IMR-90 (cell line): ENCODE measurements around the gene ZNF677. TPM values are rescaled to one million over a fixed set of nuclear protein-coding genes. Genes with fewer than 3 reads are reported as not detected.
A peak's percentile ranks its signal among the peaks of the same experiment; 100 is the strongest.

ENCODE experiments used
- ATAC-seq: fragments of 200-7000 bp; cut with Tn5 transposase; 2 replicates; pipeline ENCODE4 v1.9.1; 2020; ENCODE audit warnings: low read depth, mild to moderate bottlenecking, moderate library complexity
- Bru-seq: library from RNA; stranded (reverse); fragments of 400-500 nt; gene quantifications from one replicate; lab custom pipeline; 2021; lab: Mats Ljungman, UMichigan
- BruChase-seq, 2 experiments: library from RNA; stranded (reverse); fragments of 400-500 nt; gene quantifications; one replicate each; lab custom pipeline; 2021; lab: Mats Ljungman, UMichigan
- BruUV-seq: library from RNA; stranded (reverse); fragments of 400-500 nt; replicated peaks from 2 replicates; lab custom pipeline; 2021; lab: Mats Ljungman, UMichigan
- CTCF ChIA-PET: fragments of 300-600 bp; formaldehyde crosslinking; extraction: SDS; loops from one replicate; lab custom pipeline; 2021; ENCODE audit warnings: antibody characterized with exemption; lab: Yijun Ruan, JAX
- POLR2A ChIA-PET: fragments of 300-600 bp; sonication (Branson Sonifier 250); formaldehyde crosslinking; loops from one replicate; lab custom pipeline; 2022; ENCODE audit warnings: antibody characterized with exemption; ENCODE audit not compliant: unreplicated experiment; lab: Charles Lee
- DNase-seq: peaks from one replicate; pipeline ENCODE4 v3.0.0; 2013
- H2AFZ ChIP-seq: replicated peaks from 2 replicates; pipeline ENCODE3; 2013; ENCODE audit warnings: low read length, mild to moderate bottlenecking; ENCODE audit not compliant: poor library complexity
- H2AK5ac ChIP-seq: 2 replicates; pipeline ENCODE4 v1.6.1; 2013; ENCODE audit warnings: low read depth, low read length, inconsistent platforms
- H2AK9ac ChIP-seq: replicated peaks from 2 replicates; pipeline ENCODE3; 2013; ENCODE audit warnings: mild to moderate bottlenecking, low read depth, low read length, moderate library complexity; ENCODE audit not compliant: poor library complexity
- H2BK120ac ChIP-seq: 2 replicates; pipeline ENCODE4 v1.6.1; 2013; ENCODE audit warnings: low read depth, low read length, inconsistent platforms
- H2BK15ac ChIP-seq: 3 replicates; pipeline ENCODE4 v1.6.1; 2013; ENCODE audit warnings: low read depth, low read length, inconsistent platforms
- H2BK20ac ChIP-seq: 2 replicates; pipeline ENCODE4 v1.6.1; 2013; ENCODE audit warnings: low read depth, mild to moderate bottlenecking, inconsistent platforms, low read length, moderate library complexity
- H2BK5ac ChIP-seq: 2 replicates; pipeline ENCODE4 v1.6.1; 2013; ENCODE audit warnings: mild to moderate bottlenecking, low read depth, low read length, inconsistent platforms; ENCODE audit not compliant: poor library complexity, severe bottlenecking
- H3K14ac ChIP-seq: replicated peaks from 2 replicates; pipeline ENCODE4 v1.6.1; 2013; ENCODE audit warnings: low read depth, low read length, inconsistent platforms
- H3K18ac ChIP-seq: 2 replicates; pipeline ENCODE4 v1.6.1; 2013; ENCODE audit warnings: low read depth, low read length, control low read depth
- H3K23ac ChIP-seq: 2 replicates; pipeline ENCODE4 v1.6.1; 2013; ENCODE audit warnings: low read depth, low read length, inconsistent platforms
- H3K27ac ChIP-seq: 2 replicates; pipeline ENCODE4 v1.5.1; 2013; ENCODE audit warnings: mild to moderate bottlenecking, control low read depth, low read length; ENCODE audit not compliant: insufficient read depth
- H3K27me3 ChIP-seq: 2 replicates; pipeline ENCODE4 v1.6.1; 2013; ENCODE audit warnings: low read length; ENCODE audit not compliant: control insufficient read depth, insufficient read depth
- H3K36me3 ChIP-seq: 2 replicates; pipeline ENCODE4 v1.6.1; 2013; ENCODE audit warnings: low read length, mixed read lengths; ENCODE audit not compliant: control insufficient read depth, insufficient read depth
- H3K4ac ChIP-seq: 2 replicates; pipeline ENCODE4 v1.6.1; 2013; ENCODE audit warnings: low read depth, low read length, inconsistent platforms
- H3K4me1 ChIP-seq: 2 replicates; pipeline ENCODE4 v1.6.1; 2013; ENCODE audit warnings: low read length, mixed read lengths; ENCODE audit not compliant: control insufficient read depth, insufficient read depth
- H3K4me2 ChIP-seq: 2 replicates; pipeline ENCODE4 v1.6.1; 2013; ENCODE audit warnings: low read depth, mild to moderate bottlenecking, control low read depth, low read length, moderate library complexity
- H3K4me3 ChIP-seq: 2 replicates; pipeline ENCODE4 v1.5.1; 2013; ENCODE audit warnings: low read depth, mild to moderate bottlenecking, control low read depth, low read length, moderate library complexity; ENCODE audit not compliant: insufficient read depth
- H3K56ac ChIP-seq: 2 replicates; pipeline ENCODE4 v1.6.1; 2013; ENCODE audit warnings: low read length, inconsistent platforms; ENCODE audit not compliant: insufficient read depth; ENCODE audit errors: extremely low read depth
- H3K79me1 ChIP-seq, 2 experiments: 2 replicates each; pipeline ENCODE4 v1.6.1; 2013; ENCODE audit warnings: low read length in 2 of 2, inconsistent platforms in 1 of 2, low read depth in 1 of 2
- H3K9ac ChIP-seq: 2 replicates; pipeline ENCODE4 v1.6.1; 2013; ENCODE audit warnings: low read depth, low read length, control low read depth
- H3K9me1 ChIP-seq: 2 replicates; pipeline ENCODE4 v1.6.1; 2013; ENCODE audit warnings: low read length, inconsistent platforms; ENCODE audit not compliant: insufficient read depth
- H3K9me3 ChIP-seq: 2 replicates; pipeline ENCODE4 v1.6.1; 2013; ENCODE audit warnings: low read length; ENCODE audit not compliant: control insufficient read depth, insufficient read depth
- H4K20me1 ChIP-seq: 2 replicates; pipeline ENCODE4 v1.6.1; 2013; ENCODE audit warnings: low read length, inconsistent platforms; ENCODE audit not compliant: insufficient read depth
- H4K5ac ChIP-seq: 2 replicates; pipeline ENCODE4 v1.6.1; 2013; ENCODE audit warnings: mild to moderate bottlenecking, low read depth, low read length, control low read depth
- H4K8ac ChIP-seq, 2 experiments: 2 replicates each; pipeline ENCODE4 v1.6.1; 2013; ENCODE audit warnings: low read depth in 2 of 2, low read length in 2 of 2, control low read depth in 1 of 2, inconsistent platforms in 1 of 2
- H4K91ac ChIP-seq: 2 replicates; pipeline ENCODE4 v1.6.1; 2013; ENCODE audit warnings: low read depth, low read length, inconsistent platforms; ENCODE audit not compliant: insufficient read depth
- BHLHE40 ChIP-seq: fragments of 150-350 bp; IDR thresholded peaks from 2 replicates; pipeline ENCODE4 v1.6.1; 2016; ENCODE audit warnings: mild to moderate bottlenecking, low read depth, low read length
- ELK1 ChIP-seq: fragments of 150-350 bp; IDR thresholded peaks from 2 replicates; pipeline ENCODE4 v1.6.1; 2016; ENCODE audit warnings: low read depth, mild to moderate bottlenecking, low read length, moderate library complexity, borderline replicate concordance
- MAZ ChIP-seq: IDR thresholded peaks from 2 replicates; pipeline ENCODE4 v1.6.1; 2012; ENCODE audit warnings: low read depth, mild to moderate bottlenecking, low read length, improper control_type of control experiment, moderate library complexity, borderline replicate concordance
- MXI1 ChIP-seq: IDR thresholded peaks from 2 replicates; pipeline ENCODE4 v1.6.1; 2012; ENCODE audit warnings: low read depth, mild to moderate bottlenecking, low read length, moderate library complexity, borderline replicate concordance
- POLR2A ChIP-seq: IDR thresholded peaks from 2 replicates; pipeline ENCODE4 v1.6.1; 2012; ENCODE audit warnings: mild to moderate bottlenecking, low read depth, low read length
- RCOR1 ChIP-seq: IDR thresholded peaks from 2 replicates; pipeline ENCODE4 v1.6.1; 2012; ENCODE audit warnings: mild to moderate bottlenecking, low read length, improper control_type of control experiment; ENCODE audit not compliant: insufficient replicate concordance
- RFX5 ChIP-seq: IDR thresholded peaks from 2 replicates; pipeline ENCODE4 v1.8.0; 2012; ENCODE audit warnings: low read depth, mild to moderate bottlenecking, low read length, moderate library complexity
- SMC3 ChIP-seq: fragments of 150-350 bp; IDR thresholded peaks from 2 replicates; pipeline ENCODE4 v1.6.1; 2016; ENCODE audit warnings: low read depth, mild to moderate bottlenecking, antibody characterized with exemption, low read length, moderate library complexity
- WGBS, 2 experiments: methylation state at CpG; one replicate each; pipeline versions ENCODE4 v1.1.5 to v1.1.7; 2013; ENCODE audit warnings: missing lambda C conversion rate in 2 of 2; ENCODE audit not compliant: insufficient read length in 1 of 2; ENCODE audit errors: extremely low coverage in 2 of 2; 5-methylcytosine and 5-hydroxymethylcytosine counted together
- dilution Hi-C: fragments of 300-500 bp; cut with HindIII; formaldehyde crosslinking; loops from one replicate; pipeline ENCODE4 v1.14.3; 2018; ENCODE audit warnings: low sequenced_read_pairs; ENCODE audit not compliant: unreplicated experiment
- in situ Hi-C: fragments of 300-500 bp; cut with MboI; formaldehyde crosslinking; loops from 3 replicates; pipeline ENCODE4 v1.14.3; 2019; ENCODE audit warnings: low sequenced_read_pairs, inconsistent platforms, mixed read lengths
- intact Hi-C: fragments of 100-400 bp; cut with micrococcal nuclease; formaldehyde crosslinking; loops from 2 replicates; pipeline ENCODE4 v1.10.0; 2022
- long read RNA-seq: library from polyadenylated mRNA; unstranded; transcript quantifications from one replicate; pipeline ENCODE4 v2.0.0, GENCODE V29; 2021; ENCODE audit not compliant: unreplicated experiment
- polyA plus RNA-seq, 3 experiments: library from polyadenylated mRNA; depleted of rRNA; stranded (reverse); fragments of >200 nt; gene quantifications; 2 replicates each; pipeline ENCODE4 v1.2.3, GENCODE V29; 2012; ENCODE audit warnings: low replicate concordance in 1 of 3
- total RNA-seq: library from RNA; depleted of rRNA; stranded (reverse); fragments of >200 nt; gene quantifications from 2 replicates; pipeline ENCODE4 v1.2.3, GENCODE V29; 2012; rRNA removed

ZNF677 gene
- total RNA-seq (7.0 and 7.5 TPM in 2 replicates), polyA plus RNA-seq (2012; rRNA removed) (6.0 and 6.8 TPM in 2 replicates), Bru-seq, nascent RNA (percentile 61 among the genes with signal in this experiment), BruChase-seq, experiment 1, labeled RNA remaining after a 6-hour chase (percentile 64 among the genes with signal in this experiment), BruChase-seq, experiment 2, labeled RNA remaining after a 2-hour chase (percentile 66 among the genes with signal in this experiment)
- polyA plus RNA-seq (2012; cell fraction: cytosol; rRNA removed): 2.0 and 2.4 TPM in 2 replicates
- polyA plus RNA-seq (2012; cell fraction: nucleus; rRNA removed; ENCODE audit: low replicate concordance): 1.9 and 13.1 TPM in 2 replicates
- long read RNA-seq, partial matches to known transcripts: 0 of 4 reads
- long read RNA-seq, other reads (novel, unspliced or antisense): 2 of 4 reads

- Histone ChIP-seq H3K27me3 (no peaks in the 10 kb centered on the region), H2AK9ac (peak within 1 kb of the TSS; percentile 84), H3K27ac (peak within 1 kb of the TSS; percentile 43), H4K5ac (peak within 1 kb of the TSS; percentile 67), H3K4me3 (peak within 1 kb of the TSS; percentile 68), H2BK20ac (no peak within 1 kb of the TSS), H4K8ac (peak within 1 kb of the TSS; percentile 93 to 95), H3K4me1 (no peaks in the 10 kb centered on the region), H3K18ac (0 out of 2 replicates have a peak within 1 kb of the TSS, but pooled peaks have one; percentile 37), H3K56ac (0 out of 2 replicates have a peak within 1 kb of the TSS, but pooled peaks have one; percentile 29), H3K9ac (peak within 1 kb of the TSS; percentile 62), H2AFZ (peak within 1 kb of the TSS; percentile 93), H2AK5ac (no peak within 1 kb of the TSS; the same call in 1 of the 2 replicates), H3K23ac (peak within 1 kb of the TSS; percentile 35), H4K20me1 (no peaks in the 10 kb centered on the region), H4K91ac (no peak within 1 kb of the TSS; the same call in 1 of the 2 replicates), H3K4me2 (peak within 1 kb of the TSS; percentile 87), H3K79me1 (peaks cover 0 to 6% of the 10 kb centered on the region in 2 experiments; a peak in 1 of 4 replicates), H3K4ac (peak within 1 kb of the TSS; percentile 78), H3K36me3 (peaks cover 13% of the 10 kb centered on the region), H2BK5ac (no peak within 1 kb of the TSS), H2BK120ac (no peak within 1 kb of the TSS), H2BK15ac (no peak within 1 kb of the TSS), H3K14ac (peak within 1 kb of the TSS; percentile 84), H3K9me1 (no peaks in the 10 kb centered on the region), H3K9me3 (peaks cover 12% of the 10 kb centered on the region)
- ChIA-PET POLR2A (no interaction called here), CTCF (interaction anchor here (0.5 kb wide), 1 partner anchor 607 kb away, joined by 3 read pairs; no protein-coding TSS in a partner anchor)
- dilution Hi-C loops (no loop called here), in situ Hi-C loops (no loop called here), intact Hi-C loops (loop anchor here (2.0 kb wide), 1 partner anchor 78 kb away; the partner anchor contains the start of gene ZNF845)
- peak; percentile 76 for DNase-seq
- WGBS, 2 experiments: 3% methylated on average over 19 of the region's 72 CpGs; no CpG with 5 or more reads in 1 of the 2 experiments
- no TSS peak for BruUV-seq
- TF ChIP-seq MXI1: no peak
- TF ChIP-seq RCOR1: no peak
- no peak for TF ChIP-seq BHLHE40
- no peak for TF ChIP-seq ELK1
- peak; percentile 45; the same call in 1 of the 2 replicates for TF ChIP-seq MAZ
- TF ChIP-seq RFX5: no peak
- TF ChIP-seq SMC3: no peak
- TF ChIP-seq POLR2A: peak; percentile 67; the same call in 1 of the 2 replicates
- peak; percentile 100 for ATAC-seq
These were observed at the start of gene ZNF677 for GRCh38 chr19:53254411-53255341. TSS of gene ZNF677 (minus strand) at chr19:53254873. CDS start at chr19:53251550, 3,323 bp downstream.
